Peyer's patch (tissue), 4 donors: ENCODE results near the gene DOCK9. TPM values are rescaled to one million over a fixed set of nuclear protein-coding genes. Genes with fewer than 3 reads are reported as not detected.
"Not testable (repeated sequence)": the region's sequence is repeated elsewhere in the genome, so short reads cannot be mapped to it uniquely, and the experiment has no call there.

Experiments
- DNase-seq, 3 donors: peaks; one replicate each; pipeline ENCODE4 v3.0.0-alpha.2; 2017 to 2019
- H3K27ac ChIP-seq, 4 donors: fragments of 200-600 bp; sonication (generic); one replicate each; pipeline ENCODE4 v1.5.1; 2016 to 2019
- H3K27me3 ChIP-seq, 2 donors: fragments of 200-600 bp; sonication (generic); one replicate each; pipeline ENCODE4 v1.5.1; 2019
- H3K36me3 ChIP-seq, 3 donors: fragments of 200-600 bp; sonication (generic); one replicate each; pipeline ENCODE4 v1.5.1; 2016 to 2019
- H3K4me1 ChIP-seq, 4 donors: fragments of 200-600 bp; sonication (generic); one replicate each; pipeline ENCODE4 v1.5.1; 2016 to 2019
- H3K4me3 ChIP-seq, 4 donors: fragments of 200-600 bp; sonication (generic); 1 replicate in 3 of 4; 2 replicates in 1 of 4; pipeline ENCODE4 v1.5.1; 2016 to 2019; ENCODE audit warnings: mild to moderate bottlenecking in 1 of 4
- H3K9me3 ChIP-seq, 4 donors: fragments of 200-600 bp; sonication (generic); one replicate each; pipeline ENCODE4 v1.5.1; 2016 to 2019; ENCODE audit warnings: mild to moderate bottlenecking in 1 of 4
- CTCF ChIP-seq, 6 experiments: fragments of 450-650 bp in 4 of 6; fragments of 200-600 bp in 2 of 6; sonication (generic) in 1 of 6; IDR thresholded peaks; one replicate each; pipeline ENCODE4 v1.5.1; 2017 to 2019; ENCODE audit warnings: antibody characterized with exemption in 6 of 6, mild to moderate bottlenecking in 3 of 6, moderate library complexity in 1 of 6
- POLR2A ChIP-seq, 2 donors: fragments of 450-650 bp; IDR thresholded peaks; one replicate each; pipeline ENCODE4 v1.5.1; 2017; ENCODE audit warnings: antibody characterized with exemption in 2 of 2, mild to moderate bottlenecking in 2 of 2, moderate library complexity in 2 of 2
- total RNA-seq, 4 donors: library from RNA; depleted of rRNA; stranded (reverse); fragments of >200 nt; gene quantifications; one replicate each; pipeline ENCODE4 v1.1.0, GENCODE V29; 2016

The DOCK9 gene
- total RNA-seq, 4 donors from 2014 or later = 52.5 to 166 (median 54.2) TPM

GRCh38 chr13:98761126-98761985 is 216.5 kb downstream of the DOCK9 start:
- Histone ChIP-seq H3K27ac (peak overlapping the region in 2 of 4 donors; percentile 40 to 70), H3K4me1 (peaks cover 0 to 21% (median 0%) of the 10 kb centered on the region in 4 donors), H3K27me3 (no peaks in the 10 kb centered on the region), H3K36me3 (no peaks in the 10 kb centered on the region), H3K9me3 (no peaks in the 10 kb centered on the region), H3K4me3 (peak overlapping the region in 2 of 4 donors; percentile 28 to 48)
- TF ChIP-seq CTCF (IDR thresholded peaks at IDR 0.05) (peak in 2 of 6 experiments; percentile 1 to 26), POLR2A (IDR thresholded peaks at IDR 0.05) (no peak)
- peak in 1 of 3 donors; percentile 59 for DNase-seq

GRCh38 chr13:98755729-98756128 is 222.1 kb downstream of the DOCK9 start:
- DNase-seq = peak in 1 of 3 donors; percentile 43
- H3K4me3 ChIP-seq = no peak overlapping the region
- peaks cover 0 to 14% (median 2%) of the 10 kb centered on the region in 4 donors for H3K4me1 ChIP-seq
- TF ChIP-seq CTCF (IDR thresholded peaks at IDR 0.05) (no peak), POLR2A (IDR thresholded peaks at IDR 0.05) (no peak)
- peaks cover 0 to 13% of the 10 kb centered on the region in 2 donors for H3K27me3 ChIP-seq
- no peaks in the 10 kb centered on the region for H3K9me3 ChIP-seq
- no peaks in the 10 kb centered on the region for H3K36me3 ChIP-seq
- H3K27ac ChIP-seq = no peak overlapping the region

GRCh38 chr13:98755116-98755515 is 222.7 kb downstream of the DOCK9 start:
- TF ChIP-seq POLR2A (IDR thresholded peaks at IDR 0.05) (no peak), CTCF (IDR thresholded peaks at IDR 0.05) (no peak)
- peaks cover 0 to 13% of the 10 kb centered on the region in 2 donors for H3K27me3 ChIP-seq
- H3K36me3 ChIP-seq = no peaks in the 10 kb centered on the region
- no peak overlapping the region for H3K27ac ChIP-seq
- H3K4me3 ChIP-seq = no peak overlapping the region
- H3K9me3 ChIP-seq = no peaks in the 10 kb centered on the region
- DNase-seq = peak in 1 of 3 donors; percentile 17
- H3K4me1 ChIP-seq = peaks cover 0 to 14% (median 2%) of the 10 kb centered on the region in 4 donors

GRCh38 chr13:98754468-98754867 is 223.4 kb downstream of the DOCK9 start:
- DNase-seq, H3K4me3 ChIP-seq, H3K36me3 ChIP-seq, H3K27ac ChIP-seq, H3K9me3 ChIP-seq: not testable (repeated sequence)
- peaks cover 0 to 13% of the 10 kb centered on the region in 2 donors for H3K27me3 ChIP-seq
- H3K4me1 ChIP-seq = peaks cover 0 to 14% (median 2%) of the 10 kb centered on the region in 4 donors

GRCh38 chr13:98752467-98753290 is 225.2 kb downstream of the DOCK9 start, which contains the start of gene SLC15A1:
Gene SLC15A1 (minus strand): TSS chr13:98752672. CDS start chr13:98752598, 74 bp downstream.
- TF ChIP-seq CTCF (IDR thresholded peaks at IDR 0.05) (no peak), POLR2A (IDR thresholded peaks at IDR 0.05) (peak; percentile 84)
- H3K4me1 ChIP-seq = peaks cover 0 to 14% (median 2%) of the 10 kb centered on the region in 4 donors
- H3K9me3 ChIP-seq = no peaks in the 10 kb centered on the region
- H3K4me3 ChIP-seq = peak within 1 kb of the TSS; percentile 1 to 75 (median 48)
- no peaks in the 10 kb centered on the region for H3K36me3 ChIP-seq
- DNase-seq = peak in 2 of 3 donors; percentile 74 to 81
- H3K27ac ChIP-seq = peak within 1 kb of the TSS in 3 of 4 donors; percentile 75 to 90 (median 82)
- H3K27me3 ChIP-seq = peaks cover 0 to 13% of the 10 kb centered on the region in 2 donors
